Muscle layer of duodenum (tissue), 2 donors: ENCODE measurements around the gene BICRAL.
A peak's percentile ranks its signal among the peaks of the same experiment; 100 is the strongest.

ENCODE experiments used
- H3K27ac ChIP-seq: one replicate; pipeline ENCODE4 v1.7.0; 2013; ENCODE audit warnings: mild to moderate bottlenecking, low read length
- H3K27me3 ChIP-seq: one replicate; pipeline ENCODE4 v1.7.0; 2013; ENCODE audit warnings: low read depth, mild to moderate bottlenecking, control low read depth, low read length
- H3K36me3 ChIP-seq, 2 donors: one replicate each; pipeline ENCODE4 v1.7.0; 2013; ENCODE audit warnings: low read length in 2 of 2, control low read depth in 1 of 2, mild to moderate bottlenecking in 1 of 2; ENCODE audit not compliant: insufficient read depth in 2 of 2, control insufficient read depth in 1 of 2
- H3K4me1 ChIP-seq, 2 donors: one replicate each; pipeline ENCODE4 v1.7.0; 2013; ENCODE audit warnings: low read length in 2 of 2, mild to moderate bottlenecking in 2 of 2, control low read depth in 1 of 2, moderate library complexity in 1 of 2; ENCODE audit not compliant: insufficient read depth in 2 of 2, control insufficient read depth in 1 of 2
- H3K4me3 ChIP-seq, 2 donors: one replicate each; pipeline ENCODE4 v1.7.0; 2013; ENCODE audit warnings: low read length in 2 of 2, low read depth in 1 of 2, mild to moderate bottlenecking in 1 of 2
- H3K9me3 ChIP-seq, 2 donors: one replicate each; pipeline ENCODE4 v1.7.0; 2013; ENCODE audit warnings: low read length in 2 of 2, control low read depth in 1 of 2, mild to moderate bottlenecking in 1 of 2; ENCODE audit not compliant: control insufficient read depth in 1 of 2
- donor health status: healthy.

The BICRAL gene

GRCh38 chr6:42746463-42747391, 35.1 kb upstream of the BICRAL start:
- peak overlapping the region; percentile 92 for H3K27ac ChIP-seq
- H3K27me3 ChIP-seq: no peaks in the 10 kb centered on the region
- peaks cover 7 to 32% of the 10 kb centered on the region in 2 donors for H3K4me1 ChIP-seq
- H3K9me3 ChIP-seq: no peaks in the 10 kb centered on the region
- H3K4me3 ChIP-seq: peak overlapping the region; percentile 83 to 98
- H3K36me3 ChIP-seq: no peaks in the 10 kb centered on the region

DNA sequence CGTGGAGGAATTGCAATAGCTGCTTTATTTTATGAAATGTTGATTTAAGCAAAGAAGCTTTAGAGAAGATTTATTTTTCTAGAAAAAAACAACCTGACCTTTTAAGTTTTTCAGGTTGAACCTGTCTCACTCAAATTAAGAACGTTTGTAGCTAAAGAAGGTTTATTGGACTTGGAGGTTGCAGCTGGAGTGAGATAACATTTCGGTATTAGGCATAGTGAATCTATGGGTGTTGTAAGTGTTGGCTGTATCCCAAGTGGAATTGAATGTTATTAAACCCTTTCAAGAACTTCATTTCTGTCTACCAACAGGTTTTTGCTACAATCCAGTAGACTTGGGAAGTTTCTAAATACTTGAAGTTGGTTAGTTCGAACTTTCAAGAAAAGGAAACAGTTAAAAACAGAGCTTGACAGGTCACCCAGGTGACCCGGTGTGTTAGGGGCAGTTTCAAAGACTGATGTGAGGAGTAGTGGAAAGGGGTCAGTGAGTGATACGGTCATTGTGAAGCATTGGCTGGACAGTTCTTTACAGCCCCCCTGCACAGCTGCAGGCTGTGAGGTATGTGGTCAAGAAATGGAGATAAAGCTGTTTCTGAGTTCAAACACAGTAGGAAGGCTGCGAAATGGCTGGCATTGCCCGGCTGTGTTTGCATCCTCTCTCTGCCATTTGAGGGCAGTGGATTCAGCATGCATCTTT, 33.5 kb upstream of the BICRAL start:
- no peaks in the 10 kb centered on the region for H3K36me3 ChIP-seq
- no peak overlapping the region for H3K27ac ChIP-seq
- H3K27me3 ChIP-seq: no peaks in the 10 kb centered on the region
- peak overlapping the region in 1 of 2 donors; percentile 98 for H3K4me3 ChIP-seq
- no peaks in the 10 kb centered on the region for H3K9me3 ChIP-seq
- peaks cover 7 to 30% of the 10 kb centered on the region in 2 donors for H3K4me1 ChIP-seq

DNA sequence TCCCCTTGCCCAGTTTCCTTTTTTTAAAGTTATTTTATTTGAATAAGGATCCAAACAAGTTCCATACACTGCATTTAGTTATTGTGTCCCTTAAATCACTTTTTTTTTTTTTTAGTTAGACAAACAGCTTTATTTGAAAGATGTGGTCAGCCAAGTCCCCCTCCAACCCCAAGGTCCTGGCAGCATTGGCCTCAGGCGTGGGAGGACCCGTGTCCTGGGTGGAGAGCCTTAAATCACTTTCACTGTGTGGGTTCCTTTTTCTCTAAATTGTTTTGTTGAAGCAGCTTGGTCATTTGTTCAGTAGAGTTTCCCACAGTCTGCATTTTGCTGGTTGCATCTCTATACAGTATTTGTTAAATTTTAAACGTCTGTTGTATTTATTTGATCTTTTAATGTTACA, 30.8 kb upstream of the BICRAL start:
- no peaks in the 10 kb centered on the region for H3K27me3 ChIP-seq
- H3K4me1 ChIP-seq: peaks cover 7 to 11% of the 10 kb centered on the region in 2 donors
- H3K4me3 ChIP-seq: no peak overlapping the region
- no peaks in the 10 kb centered on the region for H3K9me3 ChIP-seq
- no peaks in the 10 kb centered on the region for H3K36me3 ChIP-seq
- no peak overlapping the region for H3K27ac ChIP-seq

GRCh38 chr6:42754759-42755158, 27.1 kb upstream of the BICRAL start:
- no peaks in the 10 kb centered on the region for H3K36me3 ChIP-seq
- no peaks in the 10 kb centered on the region for H3K9me3 ChIP-seq
- no peaks in the 10 kb centered on the region for H3K27me3 ChIP-seq

DNA sequence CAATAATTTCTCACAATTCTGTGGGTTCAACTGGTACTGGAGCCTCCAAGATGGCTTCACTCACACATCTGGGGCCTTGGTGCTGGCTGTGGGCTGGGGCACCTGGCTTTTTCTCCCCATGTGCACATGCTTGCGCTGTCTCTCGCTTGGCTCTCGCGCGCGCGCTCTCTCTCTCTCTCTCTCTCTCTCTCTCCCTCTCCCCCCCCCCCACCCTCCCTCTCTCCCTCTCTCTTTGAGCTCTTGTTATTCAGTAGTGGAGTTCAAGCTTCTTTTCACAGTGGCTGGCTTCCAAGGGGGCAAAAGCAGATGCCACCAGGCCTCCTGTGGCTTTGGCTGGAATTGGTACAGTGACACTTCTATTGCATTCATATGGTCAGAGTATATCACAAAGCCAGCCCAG, 25.1 kb upstream of the BICRAL start:
- Histone ChIP-seq H3K27me3 (no peaks in the 10 kb centered on the region), H3K27ac (no peak overlapping the region), H3K4me1 (no peaks in the 10 kb centered on the region), H3K4me3 (no peak overlapping the region), H3K36me3 (no peaks in the 10 kb centered on the region), H3K9me3 (no peaks in the 10 kb centered on the region)

More at GRCh38 chr6:42754759-42755158, 27.1 kb upstream of the BICRAL start:
- no peak overlapping the region for H3K4me3 ChIP-seq
- no peak overlapping the region for H3K27ac ChIP-seq
- no peaks in the 10 kb centered on the region for H3K4me1 ChIP-seq

- Histone ChIP-seq H3K9me3 (no peaks in the 10 kb centered on the region), H3K4me3 (no peak overlapping the region), H3K27ac (no peak overlapping the region), H3K4me1 (no peaks in the 10 kb centered on the region), H3K36me3 (no peaks in the 10 kb centered on the region), H3K27me3 (no peaks in the 10 kb centered on the region)
Measured at GRCh38 chr6:42758756-42759430, 23.0 kb upstream of the BICRAL start.

- Histone ChIP-seq H3K4me3 (no peak overlapping the region), H3K27ac (no peak overlapping the region), H3K4me1 (no peaks in the 10 kb centered on the region), H3K9me3 (no peaks in the 10 kb centered on the region), H3K27me3 (no peaks in the 10 kb centered on the region), H3K36me3 (peaks cover 0 to 5% of the 10 kb centered on the region in 2 donors)
Measured at GRCh38 chr6:42761287-42762067, 20.4 kb upstream of the BICRAL start.

DNA sequence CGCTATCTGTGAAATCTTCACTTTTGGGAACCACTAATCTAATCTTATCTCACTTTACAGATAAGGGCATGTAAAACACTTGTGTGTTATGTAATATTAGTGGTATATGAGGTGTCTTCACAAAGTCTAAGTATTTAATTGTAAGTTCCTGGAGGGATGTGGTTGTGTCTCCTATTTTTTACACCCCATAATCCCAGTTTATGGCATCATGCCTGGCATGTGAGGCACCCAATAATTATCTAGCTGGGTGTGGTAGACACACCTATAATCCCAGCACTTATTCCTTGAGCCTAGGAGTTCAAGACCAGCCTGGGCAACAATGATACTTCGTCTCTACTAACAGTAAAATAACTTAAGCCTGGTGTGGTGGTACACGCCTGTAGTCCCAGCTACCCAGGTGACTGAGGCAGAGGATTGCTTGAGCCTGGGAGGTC, 19.4 kb upstream of the BICRAL start:
- Histone ChIP-seq H3K27ac (no peak overlapping the region), H3K36me3 (peaks cover 0 to 5% of the 10 kb centered on the region in 2 donors), H3K4me3 (no peak overlapping the region), H3K27me3 (no peaks in the 10 kb centered on the region), H3K4me1 (no peaks in the 10 kb centered on the region), H3K9me3 (no peaks in the 10 kb centered on the region)

DNA sequence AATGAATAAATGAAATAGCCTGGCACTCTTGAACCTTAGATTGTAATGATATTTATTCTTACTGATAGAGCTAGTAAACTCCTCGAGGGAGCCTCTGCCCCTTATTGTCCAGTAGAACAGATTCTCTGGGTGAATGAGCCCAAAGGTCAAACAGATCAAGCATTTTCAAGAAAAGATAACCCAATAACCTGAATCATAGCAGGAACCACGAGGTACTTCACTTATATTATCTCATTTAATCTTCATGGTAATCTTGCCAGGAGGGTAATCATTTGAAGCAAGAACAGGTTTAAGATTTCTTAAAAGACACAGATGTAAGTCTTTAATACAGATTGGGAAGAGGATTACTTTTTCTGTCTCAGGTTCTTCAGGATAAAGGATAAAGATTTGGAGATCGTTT, 18.9 kb upstream of the BICRAL start:
- no peak overlapping the region for H3K4me3 ChIP-seq
- no peaks in the 10 kb centered on the region for H3K27me3 ChIP-seq
- no peaks in the 10 kb centered on the region for H3K9me3 ChIP-seq
- H3K36me3 ChIP-seq: peaks cover 0 to 5% of the 10 kb centered on the region in 2 donors
- no peaks in the 10 kb centered on the region for H3K4me1 ChIP-seq
- H3K27ac ChIP-seq: no peak overlapping the region

- no peaks in the 10 kb centered on the region for H3K9me3 ChIP-seq
- H3K27me3 ChIP-seq: no peaks in the 10 kb centered on the region
- no peaks in the 10 kb centered on the region for H3K4me1 ChIP-seq
- no peak overlapping the region for H3K27ac ChIP-seq
- H3K36me3 ChIP-seq: peaks cover 0 to 5% of the 10 kb centered on the region in 2 donors
- H3K4me3 ChIP-seq: no peak overlapping the region
Measured at GRCh38 chr6:42764911-42765648, 16.8 kb upstream of the BICRAL start.
